ENCODE results near the gene IFT25.
"Not testable (repeated sequence)": the region's sequence is repeated elsewhere in the genome, so short reads cannot be mapped to it uniquely, and the experiment has no call there.

Gene IFT25

DNA sequence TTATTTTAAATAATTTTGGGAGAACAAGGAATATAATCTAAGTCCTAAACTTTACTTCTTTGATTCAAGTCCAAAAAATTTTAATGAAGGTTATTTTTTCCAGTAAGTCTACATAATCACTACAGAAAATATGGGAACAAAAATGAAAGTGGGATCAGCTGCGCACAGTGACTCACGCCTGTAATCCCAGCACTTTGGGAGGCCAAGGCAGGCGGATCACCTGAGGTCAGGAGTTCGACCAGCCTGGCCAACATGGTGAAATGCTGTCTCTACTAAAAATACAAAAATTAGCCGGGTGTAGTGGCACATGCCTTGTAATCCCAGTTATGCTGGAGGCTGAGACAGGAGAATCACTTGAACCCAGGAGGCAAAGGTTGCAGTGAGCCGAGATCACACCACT, 61.9 kb downstream of the IFT25 start:
- not testable (repeated sequence) for H3K27me3 ChIP-seq (ENCODE audit: control insufficient read depth in 1 of 2, insufficient read depth in 2 of 2, low read length in 2 of 2); H3K27ac ChIP-seq (ENCODE audit: low read length)
- peaks cover 14 to 19% of the 10 kb centered on the region in 2 donors for H3K36me3 ChIP-seq (ENCODE audit: control insufficient read depth in 2 of 2, insufficient read depth in 2 of 2, low read length in 2 of 2)

DNA sequence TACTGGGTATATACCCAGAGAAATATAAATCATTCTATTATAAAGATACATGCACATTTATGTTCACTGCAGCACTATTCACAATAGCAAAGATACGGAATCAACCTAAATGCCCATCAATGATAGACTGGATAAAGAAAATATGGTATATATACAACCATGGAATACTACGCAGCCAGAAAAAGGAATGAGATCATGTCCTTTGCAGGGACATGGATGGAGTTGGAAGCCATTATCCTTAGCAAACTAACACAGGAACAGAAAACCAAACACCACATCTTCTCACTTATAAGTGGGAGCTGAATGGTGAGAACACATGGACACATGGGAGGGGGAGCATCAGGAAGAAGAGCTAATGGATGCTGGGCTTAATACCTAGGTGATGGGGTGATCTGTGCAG, 63.6 kb downstream of the IFT25 start:
- H3K9me3 ChIP-seq (ENCODE audit: control insufficient read depth in 2 of 2, low read length in 2 of 2); H3K27ac ChIP-seq (ENCODE audit: low read length); H3K9ac ChIP-seq (ENCODE audit: low read length in 2 of 2); H3K27me3 ChIP-seq (ENCODE audit: control insufficient read depth in 1 of 2, insufficient read depth in 2 of 2, low read length in 2 of 2); H3K4me1 ChIP-seq (ENCODE audit: control insufficient read depth, insufficient read depth, low read length); H3K4me3 ChIP-seq (ENCODE audit: low read length in 2 of 2): not testable (repeated sequence)
- peaks cover 20 to 26% of the 10 kb centered on the region in 2 donors for H3K36me3 ChIP-seq (ENCODE audit: control insufficient read depth in 2 of 2, insufficient read depth in 2 of 2, low read length in 2 of 2)

More for the DNA sequence above, 61.9 kb downstream of the IFT25 start:
- H3K9ac ChIP-seq (ENCODE audit: low read length in 2 of 2); H3K4me3 ChIP-seq (ENCODE audit: low read length in 2 of 2); H3K9me3 ChIP-seq (ENCODE audit: control insufficient read depth in 2 of 2, low read length in 2 of 2); H3K4me1 ChIP-seq (ENCODE audit: control insufficient read depth, insufficient read depth, low read length): not testable (repeated sequence)

DNA sequence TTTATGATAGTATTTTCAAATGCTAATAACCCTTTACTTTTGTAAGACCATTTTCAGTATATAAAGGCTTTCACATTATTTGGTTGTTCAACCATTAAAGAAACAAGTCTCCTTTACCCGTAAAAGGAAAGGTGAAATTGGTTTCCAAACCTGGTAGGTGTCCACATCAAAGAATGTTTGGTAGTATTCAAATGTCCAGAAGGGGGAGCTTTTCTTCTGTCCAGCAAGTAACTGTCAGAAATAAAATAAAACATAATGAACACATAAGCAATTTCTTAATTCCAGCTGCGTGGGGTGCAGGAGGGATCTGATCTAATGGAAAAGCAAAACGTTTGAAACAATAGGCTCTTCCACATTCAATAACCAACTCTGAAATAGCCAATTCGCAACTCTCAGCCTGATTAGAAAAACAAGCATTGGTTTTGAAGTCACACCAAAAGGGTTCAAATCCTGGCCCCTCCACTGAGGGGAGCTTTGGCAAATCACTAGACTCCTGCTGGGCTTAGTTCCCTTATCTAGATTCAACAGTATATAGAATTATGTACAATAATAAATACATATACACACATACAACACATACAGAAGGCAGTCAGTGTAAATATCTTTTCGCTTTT, 66.9 kb downstream of the IFT25 start:
- Histone ChIP-seq H3K9me3 (ENCODE audit: control insufficient read depth in 2 of 2, low read length in 2 of 2) (no peaks in the 10 kb centered on the region), H3K4me3 (ENCODE audit: low read length in 2 of 2) (no peak overlapping the region), H3K9ac (ENCODE audit: low read length in 2 of 2) (no peak overlapping the region), H3K27me3 (ENCODE audit: control insufficient read depth in 1 of 2, insufficient read depth in 2 of 2, low read length in 2 of 2) (no peaks in the 10 kb centered on the region), H3K36me3 (ENCODE audit: control insufficient read depth in 2 of 2, insufficient read depth in 2 of 2, low read length in 2 of 2) (peaks cover 27 to 31% of the 10 kb centered on the region in 2 donors), H3K4me1 (ENCODE audit: control insufficient read depth, insufficient read depth, low read length) (no peaks in the 10 kb centered on the region), H3K27ac (ENCODE audit: low read length) (no peak overlapping the region)

DNA sequence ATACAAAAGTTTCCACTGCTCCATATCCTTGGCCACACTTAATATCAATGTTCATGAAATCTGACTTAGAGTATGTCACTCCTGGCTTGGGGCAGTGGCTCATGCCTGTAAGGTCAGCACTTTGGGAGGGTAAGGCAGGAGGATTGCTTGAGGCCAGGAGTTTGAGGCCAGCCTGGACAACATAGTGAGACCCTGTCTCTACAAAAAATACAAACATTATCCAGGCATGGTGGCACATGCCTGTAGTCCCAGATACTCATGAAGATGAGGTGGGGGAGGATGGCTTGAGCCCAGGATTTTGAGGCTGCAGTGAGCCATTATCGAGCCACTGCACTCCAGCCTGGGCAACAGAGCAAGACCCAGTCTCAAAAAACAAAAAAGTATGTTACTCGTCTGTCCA, 70.3 kb downstream of the IFT25 start:
- not testable (repeated sequence) for H3K27ac ChIP-seq (ENCODE audit: low read length); H3K9ac ChIP-seq (ENCODE audit: low read length in 2 of 2); H3K27me3 ChIP-seq (ENCODE audit: control insufficient read depth in 1 of 2, insufficient read depth in 2 of 2, low read length in 2 of 2); H3K4me3 ChIP-seq (ENCODE audit: low read length in 2 of 2); H3K4me1 ChIP-seq (ENCODE audit: control insufficient read depth, insufficient read depth, low read length); H3K9me3 ChIP-seq (ENCODE audit: control insufficient read depth in 2 of 2, low read length in 2 of 2)
- H3K36me3 ChIP-seq (ENCODE audit: control insufficient read depth in 2 of 2, insufficient read depth in 2 of 2, low read length in 2 of 2): peaks cover 31 to 43% of the 10 kb centered on the region in 2 donors

DNA sequence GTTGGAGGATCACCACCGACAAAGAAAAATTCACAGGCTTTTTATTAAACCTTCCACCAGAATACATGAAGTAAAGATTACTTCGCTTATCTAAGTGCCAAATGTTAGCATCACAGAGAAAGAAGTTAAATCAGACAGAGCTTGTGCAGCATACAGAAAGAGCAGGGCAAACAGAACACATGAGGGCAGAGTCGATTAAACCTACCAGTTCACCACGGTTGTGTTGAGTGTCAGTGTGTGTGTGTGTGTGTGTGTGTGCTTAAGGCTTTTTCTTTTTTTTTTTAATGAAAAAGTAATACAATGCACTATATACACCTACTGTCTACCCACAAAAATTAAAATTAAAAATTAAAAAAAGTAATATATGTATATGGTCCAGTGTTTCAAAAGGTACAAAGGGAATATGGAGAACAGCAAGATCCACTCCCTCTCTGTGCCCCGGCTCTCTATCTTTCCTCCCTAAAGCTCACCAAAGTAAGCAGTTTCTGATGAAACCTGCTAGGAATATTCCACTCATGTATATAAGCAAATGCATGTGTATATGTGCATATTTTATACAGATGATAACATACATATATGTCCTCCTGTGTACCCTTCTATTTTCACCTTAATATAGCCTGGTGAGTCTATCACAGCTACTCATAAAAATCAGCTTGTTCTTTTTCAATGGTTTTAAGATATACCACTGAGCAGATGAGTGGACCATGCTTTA, 73.6 kb downstream of the IFT25 start:
- H3K27ac ChIP-seq (ENCODE audit: low read length): no peak overlapping the region
- H3K9ac ChIP-seq (ENCODE audit: low read length in 2 of 2): no peak overlapping the region
- H3K27me3 ChIP-seq (ENCODE audit: control insufficient read depth in 1 of 2, insufficient read depth in 2 of 2, low read length in 2 of 2): no peaks in the 10 kb centered on the region
- H3K36me3 ChIP-seq (ENCODE audit: control insufficient read depth in 2 of 2, insufficient read depth in 2 of 2, low read length in 2 of 2): peaks cover 26 to 42% of the 10 kb centered on the region in 2 donors
- no peak overlapping the region for H3K4me3 ChIP-seq (ENCODE audit: low read length in 2 of 2)
- H3K9me3 ChIP-seq (ENCODE audit: control insufficient read depth in 2 of 2, low read length in 2 of 2): no peaks in the 10 kb centered on the region
- H3K4me1 ChIP-seq (ENCODE audit: control insufficient read depth, insufficient read depth, low read length): no peaks in the 10 kb centered on the region

All from stomach smooth muscle (tissue), 2 donors.